T-helper 1 cell treated with Interleukin-12 subunit alpha and Interleukin-12 subunit beta and Interleukin-4 antibody, amounts not matched to agents 30 ng/mL and 1 ng/mL, for 36 hours (primary cell): Measurements from ENCODE around the gene TACR1. TPM values are rescaled to one million over a fixed set of nuclear protein-coding genes. Genes with fewer than 3 reads are reported as not detected.
"Not testable (repeated sequence)": the region's sequence is repeated elsewhere in the genome, so short reads cannot be mapped to it uniquely, and the experiment has no call there.

Experiments used
- intact Hi-C: fragments of 100-400 bp; cut with micrococcal nuclease; formaldehyde crosslinking; loops from one replicate; pipeline ENCODE4 v1.15.1; 2024
- total RNA-seq: library from RNA; stranded (reverse); gene quantifications from 2 replicates; pipeline ENCODE4 v1.2.3, GENCODE V29; 2022

Gene TACR1
- total RNA-seq, 1 donor from 2014 or later = not detected

DNA sequence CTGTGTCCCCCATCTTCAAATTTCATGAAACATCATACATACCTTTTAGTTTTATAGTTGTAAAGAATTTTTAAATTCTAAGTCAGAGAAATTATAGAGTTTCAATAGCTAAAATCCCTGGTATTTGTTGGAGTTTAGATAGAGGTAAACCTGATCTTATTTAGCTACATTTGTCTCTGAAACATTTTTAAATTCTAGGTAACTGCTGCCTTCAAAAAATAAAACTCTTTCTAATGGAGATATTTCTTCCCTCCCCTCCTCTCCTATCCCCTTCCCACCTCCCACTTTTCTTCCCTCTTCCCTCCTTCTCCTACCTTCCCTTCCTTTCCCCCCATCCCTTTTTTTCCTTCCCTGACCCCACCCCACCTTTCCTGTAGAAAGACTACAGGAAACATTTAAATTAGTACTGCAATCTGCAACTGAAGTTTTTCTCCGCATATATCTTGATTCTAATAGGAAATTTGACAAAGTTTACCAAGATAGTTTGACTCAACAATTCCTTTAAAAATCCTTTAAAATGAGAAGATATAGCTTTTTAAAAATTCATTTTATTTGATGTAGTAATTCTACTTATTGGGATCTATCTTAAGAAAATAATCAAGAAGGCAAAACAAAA, 4.1 kb downstream of the TACR1 start:
- intact Hi-C loops = loop anchor here (5.0 kb wide), 1 partner anchor 278 kb away; no protein-coding TSS in a partner anchor

DNA sequence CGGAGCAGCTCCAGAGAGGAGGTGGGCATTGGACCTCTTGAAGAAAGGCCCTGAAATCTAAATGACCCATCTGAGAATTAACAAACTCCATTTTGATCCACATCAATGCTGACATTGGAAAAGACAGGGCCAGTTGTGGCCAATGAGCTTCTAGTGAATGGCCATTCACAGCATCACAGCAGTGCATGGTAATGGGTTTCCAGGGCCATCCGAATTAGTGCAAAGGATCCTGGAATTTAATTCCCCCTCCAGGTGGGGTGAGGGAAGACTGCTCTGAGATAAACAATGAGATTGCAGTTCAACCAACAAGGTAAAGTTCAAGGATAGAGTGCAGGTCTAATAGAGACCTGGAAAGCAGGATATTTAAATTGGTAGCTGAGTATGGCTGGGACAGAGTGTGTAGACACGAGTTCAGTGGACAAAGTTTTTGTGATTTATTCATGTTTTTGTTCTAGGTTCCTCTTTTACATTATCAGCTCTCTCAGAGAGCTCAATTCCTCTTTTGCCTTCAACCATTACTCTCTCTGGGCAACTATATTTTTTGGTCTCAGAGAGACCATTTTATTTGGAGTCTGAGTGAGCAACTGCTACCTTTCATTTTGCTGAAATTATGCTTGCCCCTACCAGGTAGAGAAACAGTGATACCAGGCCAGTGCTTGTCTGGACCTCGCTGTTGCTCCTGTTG, 5.0 kb downstream of the TACR1 start:
- intact Hi-C loops = no loop called here

DNA sequence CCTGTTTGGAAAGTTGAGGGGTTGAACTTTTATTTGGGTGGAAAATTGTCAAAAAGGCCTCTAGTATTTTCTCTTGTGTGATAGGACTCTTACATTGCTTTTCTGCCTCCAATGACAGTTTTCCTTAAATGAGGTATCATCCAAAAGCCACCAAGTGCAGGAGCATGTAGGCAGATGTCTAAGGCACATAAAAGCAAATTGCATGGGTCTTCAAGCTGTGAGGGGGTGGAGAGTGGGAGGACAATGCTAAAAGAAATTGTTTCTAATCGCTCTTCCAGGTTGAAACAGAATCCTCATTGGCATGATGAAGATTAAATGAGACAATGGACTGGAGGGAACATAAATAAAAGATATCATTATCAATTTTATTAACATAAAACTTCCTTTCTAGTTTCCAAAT, 6.8 kb downstream of the TACR1 start:
- intact Hi-C loops = no loop called here

DNA sequence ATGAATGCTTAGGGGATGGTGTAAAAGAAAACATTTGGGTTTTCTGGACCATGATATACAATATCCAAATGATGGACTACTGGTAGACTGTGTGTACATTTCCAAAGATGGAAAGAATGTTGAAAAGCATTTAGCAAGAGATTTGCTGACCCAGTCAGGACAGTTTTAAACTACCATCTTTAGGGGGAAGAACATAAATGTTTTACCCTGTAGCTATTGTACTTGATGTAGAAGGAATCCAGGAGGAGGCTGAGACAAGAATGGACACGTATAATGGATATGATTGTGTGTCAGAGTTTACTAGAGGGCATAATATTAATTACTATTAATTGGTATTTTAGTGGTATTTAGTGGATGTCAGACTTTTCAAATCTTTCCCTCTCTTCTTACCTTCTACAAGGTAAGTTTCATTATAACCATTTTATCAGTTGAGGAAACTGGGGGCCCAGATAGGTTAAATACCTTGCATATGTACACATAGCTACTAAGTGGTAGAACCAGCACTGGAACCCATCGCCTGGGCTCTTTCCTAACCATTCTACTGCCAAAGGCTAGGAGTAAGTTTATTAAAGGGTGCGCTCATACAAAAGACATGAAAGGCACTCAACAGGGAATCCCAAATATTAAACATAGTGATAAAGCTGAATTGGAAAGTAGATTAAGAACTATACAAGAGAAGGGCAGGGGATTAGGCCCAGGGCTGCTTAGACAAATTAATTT, 8.9 kb downstream of the TACR1 start:
- intact Hi-C loops = no loop called here

DNA sequence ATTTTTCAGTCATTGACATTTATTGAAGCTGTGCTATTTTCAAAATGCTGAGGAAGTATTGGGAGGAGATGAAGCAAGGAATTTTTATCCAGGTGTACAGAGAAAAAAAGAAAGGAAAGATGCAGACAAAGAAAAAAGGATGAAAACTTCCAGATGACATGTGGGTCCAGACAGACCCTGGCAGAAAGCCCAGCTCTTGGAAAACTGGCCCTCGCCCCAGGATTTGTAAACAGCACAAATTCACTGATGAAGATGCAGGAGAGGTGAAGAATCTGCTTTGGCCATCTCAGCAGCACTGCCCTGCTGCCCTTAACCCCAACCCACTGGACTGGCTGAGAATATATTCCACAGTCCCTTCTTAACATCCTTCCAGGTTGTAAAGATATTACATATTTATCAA, 12.5 kb downstream of the TACR1 start:
- intact Hi-C loops = no loop called here

DNA sequence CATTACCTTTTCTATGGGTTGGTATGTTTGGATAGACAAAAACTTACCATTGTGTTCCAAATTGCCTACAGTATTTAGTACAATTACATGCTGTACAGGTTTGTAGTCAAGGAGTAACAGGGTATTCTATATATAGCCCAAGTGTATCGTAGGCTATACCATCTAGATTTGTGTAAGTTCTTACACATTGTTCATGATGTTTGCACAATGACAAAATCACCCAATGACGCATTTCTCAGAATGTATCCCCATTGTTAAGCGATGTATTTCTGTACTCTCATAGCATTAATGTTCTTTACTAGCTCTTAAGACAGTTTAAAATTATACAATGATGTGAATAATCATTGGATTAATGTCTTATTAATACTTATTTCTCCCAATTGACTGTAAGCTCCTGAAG, 16.7 kb downstream of the TACR1 start:
- intact Hi-C loops = no loop called here

DNA sequence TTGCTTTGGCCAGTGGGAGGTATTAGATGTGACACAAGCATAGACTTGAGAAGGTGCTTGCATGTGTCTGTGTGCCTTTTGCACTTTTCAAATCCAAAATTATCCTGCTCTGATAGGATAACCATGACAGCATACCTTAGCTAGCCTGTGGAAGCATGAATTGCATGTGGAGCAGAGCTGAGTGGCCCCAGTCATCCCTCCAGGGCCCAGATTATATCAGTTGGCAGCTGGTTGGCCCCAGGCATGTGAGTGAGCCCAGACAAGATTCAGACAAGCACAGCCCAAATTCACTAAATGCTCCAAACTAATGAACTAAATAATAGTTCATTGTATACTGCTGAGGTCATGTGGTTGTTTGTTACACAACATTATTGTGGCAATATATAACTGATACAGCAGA, 18.8 kb downstream of the TACR1 start:
- intact Hi-C loops = no loop called here

DNA sequence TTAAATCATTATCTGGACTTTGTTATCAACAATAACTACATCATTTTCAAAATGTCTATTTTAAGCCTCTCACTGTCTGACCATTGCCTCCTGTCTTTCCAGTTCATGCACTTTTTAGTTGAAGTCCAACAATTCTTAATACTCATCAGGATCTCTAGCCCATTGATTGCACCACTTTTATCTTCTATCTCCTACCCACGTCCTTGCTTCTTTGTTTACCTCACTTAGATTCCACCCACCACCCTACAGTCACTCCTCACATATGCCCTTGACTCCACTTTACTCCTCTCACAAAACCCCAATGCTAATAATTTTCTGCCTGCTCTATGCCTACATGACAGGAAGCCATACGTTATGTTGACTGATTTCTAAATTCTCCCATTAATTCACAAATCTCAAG, 21.9 kb downstream of the TACR1 start:
- intact Hi-C loops = no loop called here

DNA sequence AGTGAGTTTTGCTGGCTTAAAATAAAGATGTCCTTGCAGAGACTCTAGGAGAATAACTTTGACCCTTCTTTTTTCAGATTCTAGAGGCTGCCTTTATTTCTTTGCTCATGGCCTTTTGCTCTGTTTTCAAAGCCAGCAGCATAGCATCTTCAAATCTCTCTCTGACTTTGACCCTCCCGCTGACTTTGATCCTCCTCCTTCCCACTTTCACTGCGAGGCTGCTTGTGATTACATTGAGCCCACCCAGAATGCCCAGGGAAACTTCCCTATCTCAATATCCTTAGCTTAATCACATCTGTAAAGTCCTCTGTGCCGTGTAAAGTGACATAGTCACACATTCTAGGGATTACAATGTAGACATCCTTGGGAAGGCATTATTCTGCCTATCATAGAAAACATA, 23.9 kb downstream of the TACR1 start:
- intact Hi-C loops = no loop called here

DNA sequence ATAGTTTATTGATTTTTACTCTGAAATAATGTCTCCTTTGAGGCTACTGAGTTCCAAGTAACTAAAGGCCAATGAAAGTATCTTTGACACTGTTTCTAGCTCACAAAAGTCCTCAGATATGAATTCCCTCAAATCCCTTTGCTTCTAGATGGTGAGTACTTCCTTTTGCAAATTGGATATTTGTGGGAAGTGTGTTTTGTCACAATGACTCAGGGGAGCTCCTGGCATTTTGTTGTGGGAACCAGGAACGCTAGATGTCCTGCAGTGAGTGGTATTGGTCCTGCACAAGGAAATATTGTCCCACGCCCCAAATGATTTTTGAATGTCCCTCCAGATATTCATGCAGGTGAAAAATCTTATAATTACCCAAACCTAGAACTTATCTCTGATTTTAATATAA, 24.3 kb downstream of the TACR1 start:
- intact Hi-C loops = no loop called here

DNA sequence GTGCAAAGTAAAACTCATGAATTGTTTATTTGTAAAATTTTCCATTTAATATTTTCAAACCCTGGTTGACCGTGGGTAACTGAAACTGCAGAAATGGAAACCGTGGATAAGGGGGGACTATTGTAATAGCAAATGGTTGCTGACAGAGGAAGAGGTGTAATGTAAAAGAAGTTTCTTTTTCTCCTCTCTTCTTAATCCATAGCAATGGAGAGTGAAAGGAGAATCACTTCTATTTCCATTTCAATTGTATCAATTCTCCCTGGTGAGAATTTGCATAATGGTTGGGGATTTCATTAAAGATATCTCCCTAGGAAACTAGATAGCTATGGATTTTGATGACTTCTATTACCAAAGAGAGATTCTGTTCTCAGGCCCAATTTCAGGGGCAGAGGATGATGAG, 24.8 kb downstream of the TACR1 start:
- intact Hi-C loops = no loop called here

DNA sequence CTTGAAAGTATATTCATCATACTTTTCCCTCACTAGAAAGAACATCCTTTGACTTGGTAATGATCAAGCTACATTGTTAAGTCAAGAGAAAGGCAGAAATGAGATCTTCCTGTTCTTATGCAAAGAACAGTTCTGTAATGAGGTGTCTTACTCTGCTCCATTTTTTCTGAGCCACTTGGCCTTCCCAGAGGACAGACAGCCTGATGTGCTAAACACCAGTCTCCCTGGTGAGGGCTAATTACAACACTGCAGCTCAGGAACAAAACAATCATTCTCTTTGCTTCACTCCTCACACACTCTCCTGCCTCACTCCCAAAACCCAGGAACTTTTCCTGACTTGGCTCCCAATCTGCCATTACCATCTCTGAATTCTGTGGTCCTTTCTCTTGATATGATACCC, 25.6 kb downstream of the TACR1 start:
- intact Hi-C loops = no loop called here

DNA sequence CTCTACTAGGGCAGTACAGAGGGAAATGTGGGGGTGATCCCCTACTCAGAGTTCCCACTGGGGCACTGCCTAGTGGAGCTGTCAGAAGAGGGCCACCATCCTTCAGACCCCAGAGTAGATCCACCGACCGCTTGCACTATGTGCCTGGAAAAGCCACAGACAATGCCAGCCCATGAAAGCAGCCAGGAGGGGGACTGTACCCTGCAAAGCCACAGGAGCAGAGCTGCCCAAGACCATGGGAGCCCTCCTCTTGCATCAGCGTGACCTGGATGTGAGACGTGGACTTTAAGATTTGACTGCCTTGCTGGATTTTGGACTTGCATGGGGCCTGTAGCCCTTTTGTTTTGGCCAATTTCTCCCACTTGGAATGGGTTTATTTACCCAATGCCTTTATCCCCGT, 27.9 kb downstream of the TACR1 start:
- intact Hi-C loops = not testable (repeated sequence)

DNA sequence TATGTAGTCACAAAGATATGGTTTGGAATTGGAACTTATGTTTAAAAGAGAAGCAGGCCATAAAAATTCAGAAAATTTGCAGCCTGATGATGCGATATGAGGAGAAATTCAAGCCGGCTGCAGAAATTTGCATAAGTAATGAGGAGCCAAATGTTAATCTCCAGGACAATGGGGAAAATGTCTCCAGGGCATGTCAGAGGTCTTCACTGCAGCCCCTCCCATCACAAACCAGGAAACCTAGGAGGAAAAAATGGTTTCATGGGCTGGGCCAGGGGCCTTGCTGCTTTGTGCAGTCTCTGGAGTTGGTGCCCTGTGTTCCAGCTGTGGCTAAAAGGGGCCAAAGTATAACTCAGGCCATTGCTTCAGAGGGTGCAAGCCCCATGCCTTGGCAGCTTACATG, 28.4 kb downstream of the TACR1 start:
- intact Hi-C loops = no loop called here

DNA sequence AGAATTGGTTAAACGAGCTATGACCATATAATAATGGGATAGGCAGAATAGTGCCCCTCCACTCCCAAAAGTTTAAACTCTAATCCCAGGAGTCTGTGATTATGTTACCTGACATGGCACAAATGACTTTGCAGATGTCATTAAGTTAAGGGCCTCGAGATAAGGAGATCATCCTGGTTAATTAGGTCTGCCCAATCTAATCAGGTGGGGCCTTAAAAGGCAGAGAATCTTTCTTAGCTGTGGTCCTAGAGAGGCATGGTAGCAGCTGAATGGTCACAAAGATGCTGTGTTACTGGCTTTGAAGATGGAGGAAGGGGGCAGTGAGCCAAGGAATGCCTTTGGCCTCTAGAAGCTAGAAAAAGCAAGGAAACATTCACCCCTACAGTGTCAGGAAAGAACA, 31.1 kb downstream of the TACR1 start:
- intact Hi-C loops = no loop called here

DNA sequence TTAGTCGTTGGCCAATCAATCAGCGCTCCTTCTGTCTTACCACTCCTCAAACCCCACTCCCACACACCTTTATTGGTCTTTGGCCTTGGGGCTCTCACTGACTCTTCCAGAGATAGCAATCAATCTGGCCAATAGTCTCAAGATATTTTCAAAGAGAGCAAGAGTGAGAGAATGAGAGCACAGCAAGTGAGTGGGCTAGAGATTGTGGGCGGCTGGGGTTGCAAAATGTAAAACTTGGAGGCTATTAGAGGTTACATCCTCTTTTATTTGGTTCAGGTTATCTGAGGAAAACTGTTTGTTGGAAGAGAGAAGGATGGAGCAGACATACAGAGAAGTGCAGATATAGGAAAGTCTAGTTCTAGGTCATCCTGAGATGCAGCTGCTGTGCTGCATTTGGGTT, 32.8 kb downstream of the TACR1 start:
- intact Hi-C loops = no loop called here

DNA sequence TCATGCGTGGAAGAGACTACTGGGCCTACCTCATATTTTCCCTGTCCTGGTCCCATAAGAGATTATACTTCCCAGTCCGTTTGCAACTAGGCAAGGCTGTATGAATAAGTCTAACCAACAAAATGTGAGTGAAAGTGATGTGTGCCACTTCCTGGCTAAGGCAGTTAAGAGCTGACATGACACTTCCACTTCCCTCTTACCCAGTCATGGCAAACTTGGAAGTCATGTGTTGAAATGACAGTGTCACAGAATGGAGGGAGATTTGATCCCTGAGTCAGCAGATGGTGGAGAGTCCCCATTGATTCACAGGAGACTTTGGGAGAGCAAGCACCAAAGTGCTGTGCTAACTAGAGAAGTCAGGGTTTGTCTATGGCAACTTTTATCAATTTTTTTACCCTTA, 36.4 kb downstream of the TACR1 start:
- intact Hi-C loops = no loop called here

DNA sequence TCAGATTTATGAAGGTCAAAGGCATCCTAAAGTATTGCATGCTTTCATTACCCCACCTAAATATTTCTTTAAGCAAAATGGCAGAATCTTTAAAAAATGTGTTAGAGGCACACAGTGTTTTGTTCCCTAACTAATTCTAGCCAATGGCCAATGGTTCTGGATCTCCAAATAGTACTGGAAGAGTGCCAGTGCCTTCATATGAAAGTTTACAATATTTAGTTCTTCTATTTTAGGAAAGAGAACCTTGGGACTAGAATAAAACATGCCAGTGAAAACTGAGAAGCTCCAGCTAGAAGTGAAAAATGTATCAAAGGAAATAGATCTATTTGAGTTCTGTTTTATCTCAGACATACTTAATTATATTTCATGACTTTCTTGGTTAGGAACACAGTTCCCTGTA, 37.1 kb downstream of the TACR1 start:
- intact Hi-C loops = no loop called here

DNA sequence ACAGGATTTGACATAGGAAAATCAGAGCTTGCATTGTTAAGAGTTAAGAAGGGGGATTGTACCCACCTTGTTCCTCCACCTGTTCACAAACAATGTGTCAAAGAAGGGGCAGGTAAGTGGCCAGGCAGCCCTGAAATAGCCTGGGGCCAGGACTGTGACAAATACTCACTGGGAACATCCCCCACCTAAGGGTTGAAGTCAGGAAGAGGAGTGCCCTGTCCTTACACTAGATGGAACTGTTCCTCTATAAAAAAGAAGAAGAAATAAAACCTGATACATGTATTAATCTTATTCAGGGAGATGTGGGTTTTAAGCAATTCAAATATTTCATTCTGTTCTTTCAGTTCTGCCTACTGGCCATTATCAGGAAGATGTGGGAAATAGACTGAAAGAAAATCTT, 41.9 kb downstream of the TACR1 start:
- intact Hi-C loops = no loop called here

DNA sequence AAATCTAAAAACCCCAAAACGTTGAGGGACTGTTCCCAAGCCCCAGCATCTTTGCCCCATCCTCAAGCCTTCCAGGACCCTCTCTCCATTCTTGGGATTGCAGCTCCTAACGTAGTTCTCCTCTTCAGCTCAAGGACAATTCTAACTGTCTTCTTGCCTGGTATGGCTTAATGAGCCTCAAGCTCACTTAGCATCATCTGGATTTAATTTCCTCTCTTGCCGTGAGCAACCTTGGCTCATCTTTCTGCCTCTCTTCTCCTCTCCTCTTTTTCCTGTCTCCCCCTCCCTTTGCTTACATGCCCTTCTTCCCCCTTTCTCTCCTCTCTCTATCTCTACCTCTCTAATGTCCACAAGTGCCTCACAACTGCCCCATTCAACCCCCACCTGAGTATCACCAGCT, 44.2 kb downstream of the TACR1 start:
- intact Hi-C loops = no loop called here

DNA sequence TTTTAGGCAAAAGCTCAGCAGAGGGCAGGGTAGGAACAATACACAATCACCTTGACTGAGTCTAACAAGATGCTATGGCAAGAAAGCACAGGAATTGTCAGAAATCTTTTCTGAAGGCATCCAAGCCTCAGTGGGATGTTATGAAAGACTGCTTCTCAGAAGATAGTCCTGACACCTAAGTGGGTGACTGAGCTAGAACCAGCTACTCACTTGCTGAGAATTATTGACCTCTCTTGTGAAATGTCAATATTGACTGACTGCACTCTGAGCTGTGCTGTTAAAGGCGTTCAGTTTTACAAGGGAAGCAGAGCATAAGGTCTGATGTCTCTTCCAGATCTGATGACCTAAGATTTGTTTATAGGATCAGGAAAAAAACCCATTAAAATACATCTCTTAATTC, 46.1 kb downstream of the TACR1 start:
- intact Hi-C loops = no loop called here

DNA sequence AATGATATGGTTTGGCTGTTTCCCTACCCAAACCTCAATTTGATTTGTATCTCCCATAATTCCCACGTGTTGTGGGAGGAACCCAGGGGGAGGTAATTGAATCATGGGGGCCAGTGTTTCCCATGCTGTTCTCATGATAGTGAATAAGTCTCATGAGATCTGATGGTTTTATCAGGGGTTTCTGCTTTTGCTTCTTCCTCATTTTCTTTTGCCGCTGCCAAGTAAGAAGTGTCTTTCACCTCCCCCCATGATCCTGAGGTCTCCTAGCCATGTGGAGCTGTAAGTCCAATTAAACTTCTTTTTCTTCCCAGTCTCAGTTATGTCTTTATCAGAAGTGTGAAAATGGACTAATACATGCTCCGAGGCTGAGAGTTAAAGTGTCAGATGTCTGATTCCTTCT, 47.1 kb downstream of the TACR1 start:
- intact Hi-C loops = not testable (repeated sequence)

DNA sequence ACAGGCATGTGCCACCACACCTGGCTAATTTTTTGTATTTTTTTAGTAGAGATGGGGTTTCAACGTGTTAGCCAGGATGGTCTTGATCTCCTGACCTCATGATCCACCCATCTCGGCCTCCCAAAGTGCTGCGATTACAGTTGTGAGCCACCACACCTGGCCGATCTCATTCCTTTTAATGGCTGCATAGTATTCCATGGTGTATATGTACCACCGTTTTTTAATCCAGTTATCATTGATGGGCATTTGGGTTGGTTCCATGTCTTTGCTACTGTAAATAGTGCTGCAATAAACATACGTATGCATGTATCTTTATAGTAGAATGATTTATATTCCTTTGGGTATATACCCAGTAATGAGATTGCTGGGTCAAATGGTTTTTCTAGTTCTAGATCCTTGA, 51.4 kb downstream of the TACR1 start:
- intact Hi-C loops = not testable (repeated sequence)
